ENCODE measurements around the gene ACAP2.
"Not testable (repeated sequence)": the region's sequence is repeated elsewhere in the genome, so short reads cannot be mapped to it uniquely, and the experiment has no call there.

The ACAP2 gene

GRCh38 chr3:195291121-195291520, 151.7 kb downstream of the ACAP2 start:
- DNase-seq (ENCODE audit: low read depth in 3 of 3) = no peak

GRCh38 chr3:195290643-195291042, 152.2 kb downstream of the ACAP2 start:
- DNase-seq (ENCODE audit: low read depth in 3 of 3) = not testable (repeated sequence)

- DNase-seq (ENCODE audit: low read depth in 3 of 3) = no peak
Measured at GRCh38 chr3:195286115-195286872, 156.5 kb downstream of the ACAP2 start.

- DNase-seq (ENCODE audit: low read depth in 3 of 3) = no peak
Measured at GRCh38 chr3:195285372-195285771, 157.4 kb downstream of the ACAP2 start.

- DNase-seq (ENCODE audit: low read depth in 3 of 3) = no peak
Measured at GRCh38 chr3:195284842-195285241, 158.0 kb downstream of the ACAP2 start.

- DNase-seq (ENCODE audit: low read depth in 3 of 3) = no peak
Measured at GRCh38 chr3:195282961-195283360, 159.9 kb downstream of the ACAP2 start.

GRCh38 chr3:195274259-195274966, 168.4 kb downstream of the ACAP2 start:
- no peak for DNase-seq (ENCODE audit: low read depth in 3 of 3)

- peak; percentile 83 to 90 (median 85) for DNase-seq (ENCODE audit: low read depth in 3 of 3)
Measured at GRCh38 chr3:195271410-195272243, 171.2 kb downstream of the ACAP2 start.

- DNase-seq (ENCODE audit: low read depth in 3 of 3) = peak; percentile 72 to 90 (median 80)
Measured at GRCh38 chr3:195270817-195271409, 171.9 kb downstream of the ACAP2 start, which contains the start of gene XXYLT1. TSS of gene XXYLT1 (minus strand) at chr3:195271159. CDS start at chr3:195271058, 101 bp downstream.

GRCh38 chr3:195270079-195270816, 172.6 kb downstream of the ACAP2 start:
- peak in 1 of 3 donors; percentile 33 for DNase-seq (ENCODE audit: low read depth in 3 of 3)

- DNase-seq (ENCODE audit: low read depth in 3 of 3) = no peak
Measured at GRCh38 chr3:195269375-195270078, 173.3 kb downstream of the ACAP2 start.

GRCh38 chr3:195268576-195269309, 174.1 kb downstream of the ACAP2 start:
- no peak for DNase-seq (ENCODE audit: low read depth in 3 of 3)

GRCh38 chr3:195267096-195267495, 175.7 kb downstream of the ACAP2 start:
- no peak for DNase-seq (ENCODE audit: low read depth in 3 of 3)

GRCh38 chr3:195266428-195266827, 176.4 kb downstream of the ACAP2 start:
- no peak for DNase-seq (ENCODE audit: low read depth in 3 of 3)

GRCh38 chr3:195265363-195265976, 177.3 kb downstream of the ACAP2 start:
- no peak for DNase-seq (ENCODE audit: low read depth in 3 of 3)

GRCh38 chr3:195263925-195264600, 178.8 kb downstream of the ACAP2 start:
- DNase-seq (ENCODE audit: low read depth in 3 of 3) = no peak

- no peak for DNase-seq (ENCODE audit: low read depth in 3 of 3)
Measured at GRCh38 chr3:195263193-195263924, 179.5 kb downstream of the ACAP2 start.

- DNase-seq (ENCODE audit: low read depth in 3 of 3) = no peak
Measured at GRCh38 chr3:195261925-195262324, 180.9 kb downstream of the ACAP2 start.

Measured in stimulated activated CD4-positive, alpha-beta T cell treated with anti-CD3 and anti-CD28 coated beads, TNF-alpha, amount 100 ng/mL, for 48 hours (primary cell).